ENCODE measurements around the gene KLHDC10.

GRCh38 chr7:130114776-130115175 is 44.4 kb downstream of the KLHDC10 start:
- TF ChIP-seq POLR2AphosphoS5 (IDR thresholded peaks at IDR 0.05; ENCODE audit: insufficient read depth in 1 of 2, low read depth in 1 of 2) (no peak), CTCF (IDR thresholded peaks at IDR 0.05) (no peak), POLR2A (IDR thresholded peaks at IDR 0.05) (no peak)

Data from vagina (tissue), 2 donors.